IPS-18c (cell line): ENCODE results near the gene ALX3.
"Not testable (repeated sequence)": the region's sequence is repeated elsewhere in the genome, so short reads cannot be mapped to it uniquely, and the experiment has no call there.

Experiments used
- H3K4me3 ChIP-seq: 2 replicates; pipeline ENCODE4 v1.7.0; 2013; ENCODE audit warnings: low read depth, mild to moderate bottlenecking, low read length, moderate library complexity; ENCODE audit not compliant: insufficient read depth
- H3K9me3 ChIP-seq: one replicate; pipeline ENCODE4 v1.6.1; 2013; ENCODE audit warnings: mild to moderate bottlenecking, low read length, moderate library complexity; ENCODE audit not compliant: control insufficient read depth, insufficient read depth

ALX3 gene

DNA sequence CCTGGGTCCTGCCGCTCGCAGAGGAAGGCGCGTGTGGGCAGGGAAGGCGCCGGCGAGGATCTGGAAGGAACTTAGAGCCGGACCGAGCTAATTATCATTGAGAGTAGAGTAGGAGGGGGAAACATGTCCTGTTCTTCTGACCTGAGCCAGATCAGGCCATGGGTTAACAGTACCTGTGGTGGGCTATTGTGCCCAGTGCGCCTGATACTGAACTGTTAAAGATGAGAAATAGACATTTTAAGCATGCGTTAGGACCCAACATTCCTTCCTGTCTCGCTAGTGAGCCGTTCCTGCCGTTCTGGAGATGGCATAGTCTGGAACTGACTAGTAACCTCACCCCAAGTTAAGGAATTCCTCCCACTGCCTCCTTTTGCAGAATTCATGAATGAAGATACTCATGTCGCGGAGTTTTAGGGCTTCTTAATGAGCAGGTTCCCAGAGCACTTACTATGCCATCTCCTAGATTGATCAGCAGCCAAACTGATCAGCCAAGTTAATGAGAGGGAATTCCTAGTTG, 35.2 kb downstream of the ALX3 start:
- H3K9me3 ChIP-seq: no peaks in the 10 kb centered on the region
- H3K4me3 ChIP-seq: peak overlapping the region; percentile 90

DNA sequence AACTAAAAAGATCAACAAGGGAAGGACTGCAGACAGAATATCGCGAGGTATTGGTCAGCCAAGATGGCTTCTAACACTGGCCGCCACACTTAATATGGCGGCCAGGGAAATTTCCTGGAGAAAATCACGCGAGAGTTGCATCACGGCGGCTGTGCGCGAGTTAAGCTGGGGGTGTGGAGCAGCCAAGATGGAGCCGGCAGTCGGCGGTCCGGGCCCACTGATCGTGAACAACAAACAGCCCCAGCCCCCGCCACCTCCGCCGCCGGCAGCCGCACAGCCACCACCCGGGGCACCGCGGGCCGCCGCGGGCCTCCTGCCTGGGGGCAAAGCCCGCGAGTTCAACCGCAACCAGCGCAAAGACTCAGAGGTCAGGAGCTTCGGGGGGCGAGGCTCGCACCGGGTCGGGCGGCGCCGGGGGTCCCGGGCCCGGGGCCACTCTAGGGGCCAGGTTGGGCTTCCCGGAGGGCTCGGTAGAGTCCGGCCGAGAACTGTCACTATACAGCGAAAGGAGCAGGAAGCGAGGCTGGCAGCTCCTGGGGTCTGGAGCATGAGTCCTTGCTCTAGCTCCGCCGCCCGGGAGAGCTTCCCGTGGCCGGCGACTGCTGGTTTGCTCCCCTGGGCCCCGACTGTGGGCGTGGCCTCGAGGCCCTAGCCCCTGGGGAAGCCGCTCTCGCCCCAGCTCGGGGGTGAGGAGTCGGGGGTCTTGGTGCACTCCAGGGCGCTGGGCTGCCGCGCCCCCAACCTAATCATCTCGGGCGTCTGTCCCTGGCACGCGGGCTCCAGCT, 35.8 kb downstream of the ALX3 start, which contains the start of gene STRIP1:
STRIP1 (plus strand) TSS at position 174 of the 785 bp plus-strand sequence; CDS start at position 188, 14 bp downstream.
- Histone ChIP-seq H3K4me3 (peak within 1 kb of the TSS; percentile 90), H3K9me3 (no peaks in the 10 kb centered on the region)

DNA sequence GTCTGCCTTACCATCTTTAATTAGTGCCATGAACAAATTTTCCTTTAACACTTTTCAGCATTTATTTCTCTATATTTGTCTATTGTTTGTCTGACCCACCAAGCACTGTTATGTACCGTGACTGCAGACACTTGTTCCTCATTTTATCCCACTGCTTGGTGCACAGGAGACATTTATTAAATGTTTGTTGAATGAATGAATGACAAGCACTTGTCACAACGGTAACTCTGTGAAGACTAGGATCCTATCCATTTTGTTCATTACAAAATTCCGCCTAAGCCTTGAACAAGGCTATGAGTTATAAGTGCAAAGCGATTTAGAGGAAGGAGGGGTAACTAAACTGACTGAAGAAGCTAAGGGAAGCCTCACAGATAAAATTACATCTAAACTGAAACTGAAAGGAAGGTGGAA, 36.4 kb downstream of the ALX3 start:
- H3K9me3 ChIP-seq: peaks cover 2% of the 10 kb centered on the region
- H3K4me3 ChIP-seq: peak overlapping the region; percentile 25; the same call in 1 of the 2 replicates

DNA sequence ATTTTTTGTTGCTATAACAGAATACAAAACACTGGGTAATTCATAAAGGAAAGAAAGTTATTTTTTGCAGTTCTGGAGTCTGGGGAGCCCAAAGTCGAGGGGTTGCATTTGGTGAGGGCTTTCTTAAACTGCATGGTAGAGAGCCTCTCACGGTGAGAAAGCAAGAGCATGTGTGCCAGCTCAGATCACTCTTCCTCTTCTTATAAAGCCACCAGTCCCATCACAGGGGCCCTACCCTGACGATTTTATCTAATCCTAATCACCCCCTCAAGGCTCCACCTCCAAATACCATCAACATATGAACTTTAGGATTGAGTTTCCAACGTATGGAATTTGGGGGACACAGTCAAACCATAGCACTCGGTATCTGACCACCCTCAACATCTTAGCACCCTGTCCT, 37.1 kb downstream of the ALX3 start:
- H3K4me3 ChIP-seq: no peak overlapping the region
- H3K9me3 ChIP-seq: peaks cover 2% of the 10 kb centered on the region

DNA sequence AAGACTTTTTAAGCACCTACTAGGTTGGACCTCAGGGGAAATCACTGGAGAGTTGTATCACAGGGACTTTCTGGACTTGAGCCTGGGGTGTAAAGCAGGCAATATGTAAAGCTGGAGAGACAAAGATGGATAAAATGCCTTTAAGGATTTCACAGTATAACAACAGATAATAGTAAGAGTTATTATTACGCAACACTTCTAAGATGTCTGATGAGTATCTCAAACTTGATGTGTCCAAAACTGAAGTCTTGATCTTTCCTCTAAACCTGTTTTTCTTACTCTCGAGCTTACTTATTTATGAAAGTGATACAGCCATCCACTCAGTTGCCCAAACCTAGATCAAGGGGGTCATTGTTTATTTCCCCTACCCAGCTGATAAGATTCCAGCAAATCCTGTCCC, 38.1 kb downstream of the ALX3 start:
- no peak overlapping the region for H3K4me3 ChIP-seq
- peaks cover 2% of the 10 kb centered on the region for H3K9me3 ChIP-seq

DNA sequence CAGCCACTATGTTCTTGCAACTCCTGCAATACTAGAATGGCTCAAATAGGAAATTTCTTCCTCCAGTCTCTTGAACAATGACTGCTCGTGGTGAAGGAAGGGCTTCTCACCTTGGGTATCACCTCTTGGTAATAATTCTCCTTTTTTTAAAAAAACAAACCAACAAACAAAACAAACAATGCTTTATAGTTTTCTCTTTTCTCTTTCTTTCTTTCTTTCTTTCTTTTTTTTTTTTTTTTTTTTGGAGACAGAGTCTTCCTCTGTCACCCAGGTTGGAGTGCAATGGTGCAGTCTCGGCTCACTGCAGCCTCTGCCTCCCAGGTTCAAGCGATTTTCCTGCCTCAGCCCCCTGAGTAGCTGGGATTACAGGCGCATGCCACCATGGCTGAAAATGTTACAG, 39.8 kb downstream of the ALX3 start:
- H3K9me3 ChIP-seq, H3K4me3 ChIP-seq: not testable (repeated sequence)

DNA sequence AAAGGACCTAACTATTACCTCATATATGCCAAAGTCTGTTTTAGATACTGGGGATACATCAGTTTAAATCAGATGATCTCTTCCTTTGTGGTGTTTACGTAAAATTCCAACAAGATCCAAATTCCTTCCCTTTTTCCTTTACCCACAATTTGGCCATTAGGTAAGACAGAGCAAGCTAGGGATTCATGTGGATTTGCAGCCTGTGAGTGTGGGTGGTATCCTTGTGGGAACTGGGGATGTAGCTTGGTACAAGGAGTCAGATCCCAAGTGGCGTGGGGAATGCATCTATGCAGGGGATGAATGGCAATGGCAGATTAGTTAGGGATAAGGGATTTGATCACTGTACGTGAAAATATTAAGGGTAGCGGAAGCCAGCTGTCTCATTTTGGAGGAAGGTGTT, 45.9 kb downstream of the ALX3 start:
- H3K4me3 ChIP-seq: no peak overlapping the region
- H3K9me3 ChIP-seq: peaks cover 2% of the 10 kb centered on the region

DNA sequence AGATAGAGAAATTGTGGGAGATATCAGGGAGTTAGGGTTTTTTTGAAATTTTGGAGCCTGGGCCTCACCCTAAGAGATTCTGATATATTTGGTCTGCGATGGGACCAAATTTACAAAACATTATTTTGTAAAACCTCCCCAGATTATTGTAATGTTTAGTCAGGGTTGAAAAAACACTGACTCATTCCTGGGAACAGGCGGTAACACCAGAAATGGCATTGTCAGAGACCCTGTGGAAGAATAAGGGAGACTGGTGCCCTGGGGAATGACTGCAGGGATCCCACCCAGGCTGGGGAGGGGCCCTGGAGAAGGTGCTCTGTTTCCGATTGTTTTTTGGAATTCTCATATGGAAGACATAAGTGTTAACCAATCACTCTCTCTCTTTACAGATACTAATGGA, 49.2 kb downstream of the ALX3 start:
- H3K9me3 ChIP-seq: no peaks in the 10 kb centered on the region
- no peak overlapping the region for H3K4me3 ChIP-seq

DNA sequence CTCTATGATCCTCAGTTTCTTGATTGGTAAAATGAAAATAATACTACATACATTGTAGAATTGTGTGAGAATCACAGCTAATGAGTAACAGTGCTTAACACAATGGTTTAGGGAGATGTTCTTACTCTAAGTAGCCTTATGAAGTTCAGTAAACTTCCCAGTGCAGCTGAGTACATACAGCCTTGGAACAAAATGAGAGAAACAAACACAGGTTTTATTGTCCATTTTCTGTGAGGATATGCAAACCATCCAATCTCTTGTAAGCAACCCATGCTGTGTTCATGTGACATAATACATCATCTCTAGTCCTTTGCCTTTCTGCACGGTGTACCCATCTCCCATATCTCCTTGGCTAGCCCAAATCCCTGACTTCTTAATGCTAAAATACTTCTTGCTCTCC, 50.7 kb downstream of the ALX3 start:
- no peak overlapping the region for H3K4me3 ChIP-seq

DNA sequence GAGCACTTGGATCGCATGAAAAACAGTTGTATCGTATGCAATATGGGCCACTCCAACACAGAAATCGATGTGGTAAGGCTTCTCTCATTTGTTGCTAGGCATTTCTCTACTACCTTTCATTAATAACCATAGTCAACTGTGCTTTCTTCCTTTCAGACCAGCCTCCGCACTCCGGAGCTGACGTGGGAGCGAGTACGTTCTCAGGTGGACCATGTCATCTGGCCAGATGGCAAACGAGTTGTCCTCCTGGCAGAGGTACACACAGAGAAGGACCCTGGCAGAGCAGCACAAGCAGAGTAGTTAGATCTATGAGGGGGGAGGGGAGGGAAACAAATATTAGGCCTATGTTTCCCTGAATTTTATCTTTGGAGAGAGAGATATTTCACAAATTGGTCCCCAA, 52.1 kb downstream of the ALX3 start:
- Histone ChIP-seq H3K9me3 (no peaks in the 10 kb centered on the region), H3K4me3 (no peak overlapping the region)

More for the DNA sequence above, 50.7 kb downstream of the ALX3 start:
- H3K9me3 ChIP-seq: no peaks in the 10 kb centered on the region

DNA sequence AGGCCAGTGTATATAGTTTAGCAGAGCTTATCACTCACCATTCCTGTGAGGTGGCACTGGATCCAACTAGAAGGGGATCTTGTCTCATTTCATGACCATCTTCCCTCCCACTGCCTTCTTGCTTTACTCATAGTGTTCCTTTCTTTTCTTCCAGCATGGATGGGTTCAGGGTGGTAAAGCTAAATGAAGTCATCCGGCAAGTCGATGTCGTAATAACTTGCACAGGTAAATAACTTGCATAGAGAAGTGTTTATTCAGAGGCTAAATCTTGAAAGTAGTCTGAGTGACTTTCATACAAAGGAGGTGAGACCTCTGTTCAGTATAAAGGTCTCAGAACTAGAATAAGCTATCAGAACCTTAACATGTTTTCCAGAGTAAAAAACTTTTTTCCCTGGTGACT, 52.7 kb downstream of the ALX3 start:
- Histone ChIP-seq H3K4me3 (no peak overlapping the region), H3K9me3 (no peaks in the 10 kb centered on the region)

DNA sequence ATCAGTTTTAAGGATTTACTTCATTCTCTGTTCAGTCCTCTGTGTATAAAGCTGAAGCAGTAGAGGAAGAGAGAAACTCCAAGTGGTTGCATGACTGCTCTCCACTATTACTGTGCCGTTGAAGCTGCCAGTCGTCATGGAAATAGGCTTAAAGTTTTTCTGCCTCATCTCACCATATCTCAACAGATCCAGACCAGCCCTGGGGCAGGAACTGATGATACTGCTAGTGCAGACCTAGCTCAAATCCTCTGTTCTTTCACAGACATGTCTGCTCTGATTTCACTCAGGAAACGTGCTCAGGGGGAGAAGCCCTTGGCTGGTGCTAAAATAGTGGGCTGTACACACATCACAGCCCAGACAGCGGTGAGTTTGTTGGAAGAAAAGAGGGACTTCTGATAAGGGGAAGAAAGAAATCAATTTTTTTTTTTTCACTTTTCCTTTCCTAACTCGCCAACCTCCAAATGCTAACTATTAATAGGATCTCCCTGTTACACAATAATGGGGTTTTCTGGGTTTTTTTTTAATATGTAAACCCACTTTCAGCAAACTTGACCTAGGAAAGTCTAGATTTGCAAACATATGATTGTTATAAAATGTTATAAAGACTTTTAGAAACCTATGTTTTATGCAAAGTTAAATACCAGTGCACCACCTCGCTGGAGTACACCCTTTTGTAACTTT, 58.2 kb downstream of the ALX3 start:
- no peak overlapping the region for H3K4me3 ChIP-seq

DNA sequence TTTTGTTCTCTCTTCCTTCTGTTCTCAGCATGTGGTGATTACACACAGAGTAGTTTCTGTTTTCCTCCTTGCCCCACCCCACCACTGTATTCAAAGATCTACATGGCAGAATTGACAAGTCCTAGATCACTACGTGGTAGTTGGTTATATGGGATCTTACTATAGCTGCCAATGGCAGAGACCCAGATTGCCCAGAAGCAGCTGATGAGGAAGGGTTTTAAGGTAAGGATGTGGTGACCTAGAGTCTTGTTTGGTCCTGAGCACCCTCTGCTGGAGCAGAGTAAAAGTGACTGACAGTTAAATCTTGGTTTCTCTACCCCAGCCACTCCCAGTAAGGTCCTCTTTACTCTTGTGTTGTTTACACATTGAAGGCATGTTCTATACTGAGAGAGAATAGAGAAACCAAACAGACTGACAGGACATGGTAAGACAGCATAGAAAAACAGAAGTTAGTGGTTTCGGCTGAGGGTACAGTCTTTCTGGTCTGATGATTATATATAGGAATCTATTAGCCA, 58.9 kb downstream of the ALX3 start:
- Histone ChIP-seq H3K9me3 (no peaks in the 10 kb centered on the region), H3K4me3 (no peak overlapping the region)

More for the DNA sequence above, 58.2 kb downstream of the ALX3 start:
- no peaks in the 10 kb centered on the region for H3K9me3 ChIP-seq
